ENCODE data around the gene PPM1H. TPM values are rescaled to one million over a fixed set of nuclear protein-coding genes. Genes with fewer than 3 reads are reported as not detected.

PPM1H gene
- total and polyA plus RNA-seq, 2 of the 8 experiments (the other 6 are each of a cell fraction or from before 2014, with no cell fraction given), result 16.4 to 36.1 TPM

- DNase-seq (ENCODE audit: low read depth in 1 of 2, low spot score in 2 of 2) (no peak), FAIRE-seq (no peak)
- no peak overlapping the region for H3K14ac ChIP-seq (ENCODE audit: insufficient read length)
- no peaks in the 10 kb centered on the region for H3K9me3 ChIP-seq (ENCODE audit: insufficient read depth in 2 of 2, low read depth in 1 of 2, low read length in 1 of 2)
- no peak overlapping the region for H3K18ac ChIP-seq (ENCODE audit: extremely low read depth, low read length)
- H3K36me3 ChIP-seq (ENCODE audit: control insufficient read depth in 2 of 4, insufficient read depth in 4 of 4, low read length in 3 of 4), result no peaks in the 10 kb centered on the region
- H3K23ac ChIP-seq (ENCODE audit: insufficient read length), result no peak overlapping the region
- no peak overlapping the region for H2AFZ ChIP-seq (ENCODE audit: low read length)
- no peak overlapping the region for H4K5ac ChIP-seq (ENCODE audit: insufficient read length, low read depth, low read length)
- no peak overlapping the region for H2BK5ac ChIP-seq (ENCODE audit: low read depth, low read length)
- H3K4me2 ChIP-seq (ENCODE audit: insufficient read depth in 1 of 2, low read depth in 2 of 2, low read length in 2 of 2), result no peak overlapping the region
- H3K4me1 ChIP-seq (replicated peaks in 1 of 4; ENCODE audit: control insufficient read depth in 3 of 4, insufficient read depth in 4 of 4, low read length in 3 of 4), result peaks cover 0 to 14% (median 5%) of the 10 kb centered on the region in 4 experiments; a peak in 4 of 7 replicates
- no peak overlapping the region for H3K4ac ChIP-seq (replicated peaks; ENCODE audit: insufficient read length, low read depth, low read length)
- no peak overlapping the region for H3K56ac ChIP-seq (replicated peaks; ENCODE audit: insufficient read length, low read depth, low read length)
- CTCF ChIA-PET (ENCODE audit: partially characterized antibody), result interaction anchor here (2.3 kb wide), 1 partner anchor 28 kb away, joined by 9 read pairs; no protein-coding TSS in a partner anchor
- no peaks in the 10 kb centered on the region for H4K20me1 ChIP-seq (replicated peaks in 1 of 2; ENCODE audit: control insufficient read depth in 1 of 2, insufficient read depth in 2 of 2, low read length in 2 of 2)
- H2BK12ac ChIP-seq (ENCODE audit: low read depth, low read length), result no peak overlapping the region
- H2AK5ac ChIP-seq (ENCODE audit: low read depth, low read length), result no peak overlapping the region
- H4K8ac ChIP-seq (ENCODE audit: extremely low read depth, insufficient read depth, low read length), result no peak overlapping the region
- TF ChIP-seq BACH1 (IDR thresholded peaks at IDR 0.05; ENCODE audit: low read length) (no peak), CREB1 (IDR thresholded peaks at IDR 0.05) (no peak), CBX5 (IDR thresholded peaks at IDR 0.05; ENCODE audit: low read depth, low read length) (no peak), BCL11A (IDR thresholded peaks at IDR 0.05; ENCODE audit: low read depth in 2 of 2, low read length in 2 of 2) (no peak), TBP (IDR thresholded peaks at IDR 0.05; ENCODE audit: low read depth, low read length) (no peak), KDM1A (IDR thresholded peaks at IDR 0.05; ENCODE audit: borderline replicate concordance, low read length) (no peak), JUND (IDR thresholded peaks at IDR 0.05; ENCODE audit: low read length) (no peak), EP300 (IDR thresholded peaks at IDR 0.05; ENCODE audit: borderline replicate concordance in 1 of 2, low read depth in 2 of 2, low read length in 2 of 2) (no peak), BRCA1 (IDR thresholded peaks at IDR 0.05; ENCODE audit: low read depth, low read length) (no peak), CHD1 (IDR thresholded peaks at IDR 0.05; ENCODE audit: low read depth, low read length) (no peak), FOSL1 (IDR thresholded peaks at IDR 0.05; ENCODE audit: insufficient read depth, low read depth, low read length) (no peak), RXRA (IDR thresholded peaks at IDR 0.05; ENCODE audit: insufficient read depth, low read depth, low read length) (no peak), PHF8 (conservative IDR thresholded peaks at IDR 0.05; ENCODE audit: low read depth, low read length) (no peak)
- H4K91ac ChIP-seq (replicated peaks; ENCODE audit: insufficient read length, low read length), result no peak overlapping the region
- H3K79me1 ChIP-seq (ENCODE audit: low read depth, low read length), result peaks cover 2% of the 10 kb centered on the region; the same call in 1 of the 2 replicates
- H3K4me3 ChIP-seq (ENCODE audit: extremely low read depth in 1 of 4, insufficient read depth in 2 of 4, low read depth in 3 of 4, low read length in 4 of 4), result no peak overlapping the region
- H3K27me3 ChIP-seq (replicated peaks in 1 of 4; ENCODE audit: control insufficient read depth in 3 of 4, extremely low read depth in 1 of 4, insufficient read depth in 3 of 4, low read length in 3 of 4), result no peaks in the 10 kb centered on the region
- H3K79me2 ChIP-seq (ENCODE audit: control insufficient read depth in 1 of 2, insufficient read depth in 2 of 2, low read length in 2 of 2), result peaks cover 0 to 26% of the 10 kb centered on the region in 2 experiments; a peak in 2 of 4 replicates
- H2BK120ac ChIP-seq (replicated peaks; ENCODE audit: low read depth, low read length), result no peak overlapping the region
- H2BK20ac ChIP-seq (ENCODE audit: low read length), result no peak overlapping the region
- POLR2A ChIA-PET (ENCODE audit: partially characterized antibody), result no interaction called here
- H3K23me2 ChIP-seq (ENCODE audit: low read depth, low read length), result no peaks in the 10 kb centered on the region
- H2BK15ac ChIP-seq (ENCODE audit: low read length), result no peak overlapping the region
- H3K9ac ChIP-seq (replicated peaks in 1 of 4; ENCODE audit: extremely low read depth in 1 of 4, low read depth in 3 of 4, low read length in 3 of 4), result no peak overlapping the region
- H3K27ac ChIP-seq (ENCODE audit: low read depth, low read length), result no peak overlapping the region
- WGBS, 2 experiments (ENCODE audit: extremely low coverage in 1 of 2, insufficient coverage in 1 of 2, insufficient read length in 1 of 2, insufficient replicate concordance in 2 of 2, low coverage in 1 of 2, low lambda C conversion rate in 2 of 2, missing lambda C conversion rate in 1 of 2), result 94% methylated on average over 3 of the region's 3 CpGs; no CpG with 5 or more reads in 1 of the 2 experiments
Measured at GRCh38 chr12:62841846-62842245, 93.1 kb downstream of the PPM1H start.
